Astrocyte of the cerebellum (primary cell): ENCODE data around the gene FILIP1L.
A peak's percentile ranks its signal among the peaks of the same experiment; 100 is the strongest.

ENCODE experiments used
- DNase-seq: peaks from one replicate; pipeline ENCODE4 v3.0.0-alpha.2; 2011; ENCODE audit warnings: low read depth
- H3K4me3 ChIP-seq: 2 replicates; pipeline ENCODE4 v1.5.1; 2011; ENCODE audit warnings: mild to moderate bottlenecking, low read depth, low read length, moderate library complexity
- in situ Hi-C: cut with HindIII; loops from 2 replicates; pipeline ENCODE4 v1.10.0; 2017; ENCODE audit warnings: low sequenced_read_pairs
- TF ChIP-seq, protein P1 (sequence below): IDR thresholded peaks from 2 replicates; pipeline ENCODE4 v1.5.1; 2012; ENCODE audit warnings: low read length, low read depth, moderate library complexity, mild to moderate bottlenecking; ENCODE audit errors: missing control alignments

The FILIP1L gene

DNA sequence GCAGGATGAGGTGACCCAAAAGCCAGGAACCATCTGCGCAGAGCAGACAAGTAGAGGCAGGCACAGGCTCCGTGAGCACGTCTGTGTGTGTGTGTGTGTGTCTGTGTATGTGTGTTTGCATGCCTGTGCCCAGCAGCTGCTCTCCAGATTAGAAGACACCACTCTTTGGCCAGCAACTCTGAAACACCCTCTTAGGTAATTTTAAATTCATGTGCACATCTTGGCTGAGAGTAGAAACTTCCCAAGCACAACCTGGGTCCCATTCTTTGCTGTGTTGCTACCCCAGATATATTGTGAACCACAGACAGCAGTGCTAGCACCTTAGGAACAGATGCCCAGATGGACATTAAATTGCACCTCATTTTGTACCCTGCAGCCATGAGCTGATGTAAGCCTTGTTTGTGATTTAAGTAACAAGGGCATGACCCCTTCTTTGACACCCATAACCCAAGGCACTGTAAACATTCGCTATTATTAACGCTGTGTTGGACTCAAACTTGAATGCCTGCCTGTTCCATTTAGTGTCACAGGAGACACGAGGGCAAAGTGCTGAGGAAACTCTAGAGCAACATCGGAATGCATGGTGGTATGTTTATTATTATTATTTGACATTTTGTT, at the start of gene FILIP1L:
TSS of gene FILIP1L (minus strand) at position 89 of the 618 bp plus-strand sequence.
- in situ Hi-C loops = no loop called here
- H3K4me3 ChIP-seq = no peak within 1 kb of the TSS
- no peak for DNase-seq
- TF ChIP-seq, protein P1, sequence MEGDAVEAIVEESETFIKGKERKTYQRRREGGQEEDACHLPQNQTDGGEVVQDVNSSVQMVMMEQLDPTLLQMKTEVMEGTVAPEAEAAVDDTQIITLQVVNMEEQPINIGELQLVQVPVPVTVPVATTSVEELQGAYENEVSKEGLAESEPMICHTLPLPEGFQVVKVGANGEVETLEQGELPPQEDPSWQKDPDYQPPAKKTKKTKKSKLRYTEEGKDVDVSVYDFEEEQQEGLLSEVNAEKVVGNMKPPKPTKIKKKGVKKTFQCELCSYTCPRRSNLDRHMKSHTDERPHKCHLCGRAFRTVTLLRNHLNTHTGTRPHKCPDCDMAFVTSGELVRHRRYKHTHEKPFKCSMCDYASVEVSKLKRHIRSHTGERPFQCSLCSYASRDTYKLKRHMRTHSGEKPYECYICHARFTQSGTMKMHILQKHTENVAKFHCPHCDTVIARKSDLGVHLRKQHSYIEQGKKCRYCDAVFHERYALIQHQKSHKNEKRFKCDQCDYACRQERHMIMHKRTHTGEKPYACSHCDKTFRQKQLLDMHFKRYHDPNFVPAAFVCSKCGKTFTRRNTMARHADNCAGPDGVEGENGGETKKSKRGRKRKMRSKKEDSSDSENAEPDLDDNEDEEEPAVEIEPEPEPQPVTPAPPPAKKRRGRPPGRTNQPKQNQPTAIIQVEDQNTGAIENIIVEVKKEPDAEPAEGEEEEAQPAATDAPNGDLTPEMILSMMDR = no peak

DNA sequence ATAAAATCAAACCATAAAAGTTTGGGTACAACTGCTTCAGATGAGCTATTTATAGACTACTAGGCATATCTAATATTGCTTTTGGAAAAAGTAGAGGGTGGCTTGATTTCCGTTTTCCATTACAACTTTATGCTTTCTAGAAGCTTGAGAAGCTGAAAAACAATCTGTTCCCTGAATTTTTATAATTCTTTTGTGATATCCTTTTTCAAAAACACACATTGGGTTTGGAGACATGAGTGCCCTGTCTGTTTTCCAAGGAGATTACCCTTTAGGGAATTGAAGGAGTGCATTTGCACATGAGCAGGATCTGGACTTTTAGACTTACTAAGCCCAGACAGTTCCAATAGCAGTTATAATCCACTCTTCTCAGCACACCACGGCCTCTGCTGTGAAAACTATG, 49.5 kb upstream of the FILIP1L start:
- TF ChIP-seq, protein P1 = no peak
- H3K4me3 ChIP-seq = no peak overlapping the region
- in situ Hi-C loops = no loop called here
- no peak for DNase-seq

DNA sequence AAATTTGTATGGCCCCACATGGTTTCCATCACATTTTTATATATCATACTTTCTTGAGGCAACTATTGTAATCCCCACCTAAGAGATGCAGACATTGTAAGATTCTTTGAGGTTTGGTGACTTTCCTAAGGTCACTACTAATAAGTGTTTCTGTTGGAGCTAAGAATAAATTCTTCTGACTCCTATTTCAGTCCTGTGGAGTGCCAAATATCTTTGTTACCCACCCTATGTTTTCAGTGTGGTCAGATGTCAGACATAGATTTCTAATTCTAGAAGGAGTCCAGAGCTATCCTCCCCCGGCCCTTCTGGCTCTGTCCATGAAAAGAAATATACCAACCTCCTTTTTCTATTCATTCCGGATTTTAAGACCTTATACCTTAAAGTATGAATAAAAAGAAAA, 46.2 kb upstream of the FILIP1L start:
- DNase-seq = no peak
- H3K4me3 ChIP-seq = no peak overlapping the region
- in situ Hi-C loops = no loop called here
- TF ChIP-seq, protein P1 = no peak

DNA sequence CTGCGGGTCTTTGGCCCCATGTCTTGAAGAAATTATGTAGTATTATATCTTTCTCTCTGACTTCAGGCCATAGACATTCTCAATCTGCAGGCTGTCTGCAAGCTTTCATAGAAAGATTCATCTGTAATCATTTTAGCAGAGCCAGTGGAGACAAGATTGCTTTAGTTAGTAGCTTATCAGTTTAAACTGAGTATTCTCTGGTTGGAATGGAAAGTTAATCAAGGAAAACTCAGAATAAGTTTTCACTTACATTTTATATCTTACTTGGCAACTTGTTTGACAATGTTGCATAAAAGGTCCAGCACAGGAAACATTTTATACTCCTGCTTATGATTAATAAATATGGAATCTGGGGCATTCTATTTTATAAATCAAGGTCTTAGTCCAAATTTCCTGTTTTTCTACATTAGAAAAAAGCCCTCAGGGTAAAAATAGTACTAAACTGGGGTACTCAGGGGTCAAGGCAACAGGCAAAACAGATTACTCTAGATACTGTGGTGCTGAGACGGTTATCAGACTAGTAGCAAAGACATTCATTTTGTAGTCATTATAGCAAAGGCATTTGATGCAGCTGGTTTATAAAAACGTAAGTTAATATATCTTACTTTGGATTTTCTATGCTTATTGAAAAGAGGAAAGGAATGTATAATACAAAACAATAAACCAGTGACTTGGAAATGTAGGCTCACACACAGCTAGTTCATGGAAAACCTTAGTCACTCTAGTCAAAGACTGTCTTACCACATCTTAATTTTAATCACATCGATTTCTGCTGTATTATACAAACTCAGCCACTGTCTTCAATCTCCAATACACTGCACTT, 45.2 kb upstream of the FILIP1L start:
- TF ChIP-seq, protein P1 = no peak
- in situ Hi-C loops = loop anchor here (10.0 kb wide), 1 partner anchor 55 kb away; no protein-coding TSS in a partner anchor
- DNase-seq = peak; percentile 22
- no peak overlapping the region for H3K4me3 ChIP-seq

DNA sequence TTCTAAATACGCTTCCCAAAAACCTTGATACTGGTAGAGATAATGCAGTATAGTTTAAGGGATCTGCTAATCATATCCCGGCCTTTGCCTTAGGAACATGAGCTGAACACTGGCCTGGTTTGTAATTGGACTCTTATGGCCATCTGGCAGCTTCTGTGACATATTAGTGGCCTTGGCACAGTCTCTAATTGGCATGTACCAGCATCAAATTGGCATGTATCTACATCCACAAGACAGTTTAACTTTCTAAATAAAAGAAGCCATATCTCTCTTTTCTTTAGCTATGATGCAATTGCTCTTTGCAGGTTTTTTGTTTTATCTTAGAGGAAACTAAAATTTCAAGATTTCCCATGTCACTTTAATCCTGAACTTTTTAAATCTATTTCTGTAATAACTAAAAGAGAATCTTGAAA, 44.6 kb upstream of the FILIP1L start:
- no peak overlapping the region for H3K4me3 ChIP-seq
- no peak for DNase-seq
- TF ChIP-seq, protein P1 = no peak
- in situ Hi-C loops = loop anchor here (10.0 kb wide), 1 partner anchor 56 kb away; no protein-coding TSS in a partner anchor

DNA sequence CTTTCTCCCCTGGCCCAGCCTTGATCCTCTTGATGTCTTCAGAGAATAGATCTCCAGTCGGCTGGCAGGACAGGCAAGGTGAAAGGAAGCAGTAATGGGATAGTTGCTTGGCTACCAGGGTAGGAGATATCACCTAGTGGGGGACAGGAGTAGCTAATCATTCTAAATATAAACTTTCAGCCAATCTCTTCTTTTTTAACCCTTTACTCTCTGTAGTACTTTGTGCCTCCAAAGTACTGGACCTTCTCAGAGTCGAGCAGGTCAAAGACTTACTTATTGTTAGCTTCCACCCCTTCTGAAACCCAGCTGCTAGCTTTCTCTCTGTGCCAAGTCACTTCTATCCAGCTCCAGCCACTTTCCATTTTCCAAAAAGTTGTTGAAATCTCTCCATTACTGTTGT, 43.4 kb upstream of the FILIP1L start:
- in situ Hi-C loops = loop anchor here (10.0 kb wide), 1 partner anchor 57 kb away; no protein-coding TSS in a partner anchor
- DNase-seq = no peak
- no peak overlapping the region for H3K4me3 ChIP-seq
- TF ChIP-seq, protein P1 = no peak
